EL (cell line): ENCODE measurements around the gene FAM221B.
A peak's percentile ranks its signal among the peaks of the same experiment; 100 is the strongest.

Experiments
- DNase-seq: peaks from one replicate; pipeline ENCODE4 v3.0.0-alpha.2; 2016

FAM221B gene

GRCh38 chr9:35845824-35846771 lies 17.6 kb upstream of the FAM221B start:
- no peak for DNase-seq

DNA sequence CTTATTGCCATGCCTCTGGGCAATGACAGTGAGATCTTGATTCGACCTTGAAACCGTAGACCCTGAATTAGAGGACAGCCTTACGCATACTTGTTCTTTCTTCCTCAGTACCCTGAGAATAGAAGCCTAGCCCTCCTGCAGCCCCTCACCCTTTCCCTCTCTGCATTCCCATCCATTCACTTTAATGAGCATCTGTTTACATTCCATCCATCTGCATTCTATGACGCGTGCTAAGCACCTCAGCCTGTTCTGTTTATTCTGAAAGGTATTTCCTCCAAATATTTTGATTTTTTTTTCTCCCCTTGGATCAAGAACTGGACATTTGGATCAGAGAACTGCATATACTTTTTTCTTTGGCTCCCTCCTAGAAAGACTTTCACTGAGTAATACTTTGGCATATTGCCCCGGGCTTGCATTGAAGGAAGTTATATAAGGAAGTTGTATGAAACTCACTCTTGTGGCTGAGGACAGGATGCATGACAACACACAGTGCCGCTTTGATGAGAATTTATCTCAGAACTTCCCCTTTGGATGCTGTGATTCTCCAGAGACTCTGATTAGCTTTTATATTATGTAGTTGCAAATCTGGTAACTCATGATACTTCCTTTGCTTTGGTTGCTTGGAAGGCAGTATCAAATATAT lies 16.2 kb upstream of the FAM221B start:
- peak; percentile 93 for DNase-seq

GRCh38 chr9:35842795-35843194 lies 14.3 kb upstream of the FAM221B start:
- no peak for DNase-seq

DNA sequence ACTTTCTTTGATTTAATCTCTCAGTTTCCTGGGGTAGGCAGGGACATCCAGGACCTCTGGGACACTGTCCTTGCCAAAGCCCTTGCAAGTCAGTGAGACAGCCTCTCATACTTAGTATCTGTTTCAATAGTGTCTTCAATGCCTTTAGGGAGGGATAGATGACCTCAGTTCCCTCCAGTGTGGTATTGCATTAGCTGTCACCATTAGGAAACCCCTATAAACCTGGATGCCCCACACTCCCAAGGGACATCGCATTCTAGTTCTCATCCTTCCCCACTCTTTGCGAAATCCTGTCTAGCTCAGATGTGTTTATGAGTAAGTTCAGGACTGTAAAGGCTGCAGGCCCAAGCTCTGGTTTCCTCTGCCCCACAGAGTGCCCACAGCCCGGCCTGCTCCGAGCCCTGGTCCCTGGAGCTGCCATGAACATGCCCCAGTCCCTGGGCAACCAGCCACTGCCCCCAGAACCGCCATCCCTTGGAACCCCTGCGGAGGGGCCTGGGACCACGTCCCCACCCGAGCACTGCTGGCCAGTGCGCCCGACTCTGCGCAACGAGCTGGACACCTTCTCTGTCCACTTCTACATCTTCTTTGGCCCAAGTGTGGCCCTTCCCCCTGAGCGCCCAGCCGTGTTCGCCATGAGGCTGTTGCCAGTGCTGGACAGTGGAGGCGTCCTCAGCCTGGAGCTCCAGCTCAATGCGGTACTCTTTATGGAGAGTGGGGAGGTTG lies 13.7 kb upstream of the FAM221B start:
- no peak for DNase-seq

- DNase-seq = no peak
Observed at GRCh38 chr9:35841645-35841900, 13.0 kb upstream of the FAM221B start.

DNA sequence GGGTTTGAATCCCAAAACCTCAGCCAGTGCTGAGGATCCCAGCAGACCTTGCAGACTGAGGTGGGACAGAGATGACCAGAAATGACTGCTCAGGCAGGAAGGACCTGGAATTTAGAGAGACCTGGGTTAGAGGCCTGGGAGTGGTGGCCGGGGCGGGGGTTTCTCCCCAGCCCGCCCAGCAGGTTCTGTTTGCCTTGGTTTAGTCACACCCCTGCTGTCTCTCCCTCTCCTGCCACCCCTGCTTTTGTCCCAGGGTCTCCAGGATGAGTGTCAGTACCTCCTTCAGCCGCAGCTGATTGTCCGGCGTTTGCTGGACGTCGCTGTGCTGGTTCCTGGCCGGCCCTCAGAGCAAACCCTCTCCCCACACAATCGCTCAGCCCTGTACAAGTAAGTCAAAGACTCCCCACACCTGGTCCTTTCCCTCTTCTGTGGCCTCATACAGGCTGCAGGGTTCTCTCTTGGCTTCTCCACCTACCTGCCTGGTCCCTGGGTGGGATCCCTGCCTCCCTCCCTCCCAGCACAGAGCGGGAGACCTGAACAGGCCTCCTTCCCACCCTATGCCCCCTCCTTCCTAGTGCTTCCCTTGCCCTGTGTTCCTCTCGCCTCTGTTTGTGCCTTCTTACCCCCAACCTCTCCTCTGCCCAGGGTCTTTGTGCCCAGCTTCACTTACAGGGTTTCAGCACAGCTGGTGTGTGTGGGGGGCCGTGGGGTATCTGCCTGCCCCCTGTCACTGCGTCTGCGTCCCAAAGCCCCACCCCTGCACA lies 12.5 kb upstream of the FAM221B start:
- DNase-seq = no peak

GRCh38 chr9:35839926-35840325 lies 11.4 kb upstream of the FAM221B start:
- no peak for DNase-seq

- no peak for DNase-seq
Observed at GRCh38 chr9:35836595-35836994, 8.1 kb upstream of the FAM221B start.

GRCh38 chr9:35835766-35836165 lies 7.2 kb upstream of the FAM221B start:
- DNase-seq = no peak

DNA sequence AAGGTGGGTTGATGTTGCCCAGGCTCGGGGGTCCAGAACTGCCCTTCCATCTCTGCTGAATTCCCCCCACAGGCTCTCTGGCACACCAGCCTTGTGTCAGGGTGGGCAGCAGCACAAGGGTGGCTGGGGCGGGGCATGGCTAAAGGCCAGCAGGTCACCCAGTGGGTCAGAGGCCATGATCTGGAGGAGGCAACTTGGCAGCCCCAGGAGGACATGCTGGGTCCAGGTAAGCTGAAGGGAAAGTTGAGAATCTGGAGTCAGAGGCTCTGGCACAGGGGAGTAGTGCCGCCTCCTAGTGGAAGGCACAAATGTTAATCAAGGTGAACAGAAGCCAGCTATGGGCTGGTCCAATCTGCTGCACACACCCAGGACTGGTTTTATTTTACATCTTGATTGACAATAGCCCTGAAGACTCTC lies 6.7 kb upstream of the FAM221B start:
- no peak for DNase-seq

DNA sequence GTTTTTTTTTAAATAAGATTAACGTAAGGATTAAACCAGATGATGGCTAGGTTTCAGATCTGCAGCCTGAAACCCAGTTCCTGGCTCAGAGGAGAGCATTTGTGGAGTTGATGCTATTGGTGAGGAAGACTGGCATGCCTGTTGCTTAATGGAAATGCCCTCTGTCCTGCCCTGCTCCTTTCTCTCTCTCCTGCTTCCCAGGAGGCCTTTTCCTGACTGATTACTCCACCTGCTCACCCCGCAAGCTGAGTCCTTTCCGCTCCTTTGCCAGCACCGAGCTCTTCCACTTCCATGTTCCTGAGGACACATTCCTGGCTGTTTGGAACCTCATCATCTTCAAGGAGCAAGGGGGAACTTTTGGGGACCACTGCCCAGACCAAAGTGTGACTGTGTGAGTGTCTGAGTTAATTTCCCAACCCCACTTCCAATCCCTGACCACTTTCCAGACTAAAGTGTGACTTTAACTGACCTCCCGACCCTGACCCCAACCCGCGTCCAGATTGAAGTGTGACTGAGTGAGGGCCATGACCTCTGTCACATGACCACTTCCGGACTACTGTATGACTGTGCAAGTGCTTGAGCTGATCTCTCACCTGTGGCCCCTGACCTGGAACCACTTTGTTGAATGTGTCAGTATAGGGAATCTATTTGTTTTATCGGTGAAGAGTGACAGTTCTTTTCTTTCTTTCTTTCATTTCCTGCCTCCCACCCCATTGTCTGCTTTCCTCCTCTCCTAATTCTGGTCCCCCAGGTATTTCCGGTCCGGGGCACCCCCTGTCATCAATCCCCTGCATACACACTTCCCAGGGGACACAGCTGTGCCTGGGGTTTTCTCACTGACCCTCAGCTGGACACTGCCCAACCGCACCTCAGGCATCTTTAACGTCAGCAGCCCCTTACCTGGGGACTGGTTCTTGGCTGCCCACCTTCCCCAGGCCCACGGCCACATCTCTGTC lies 6.0 kb upstream of the FAM221B start:
- DNase-seq = no peak

DNA sequence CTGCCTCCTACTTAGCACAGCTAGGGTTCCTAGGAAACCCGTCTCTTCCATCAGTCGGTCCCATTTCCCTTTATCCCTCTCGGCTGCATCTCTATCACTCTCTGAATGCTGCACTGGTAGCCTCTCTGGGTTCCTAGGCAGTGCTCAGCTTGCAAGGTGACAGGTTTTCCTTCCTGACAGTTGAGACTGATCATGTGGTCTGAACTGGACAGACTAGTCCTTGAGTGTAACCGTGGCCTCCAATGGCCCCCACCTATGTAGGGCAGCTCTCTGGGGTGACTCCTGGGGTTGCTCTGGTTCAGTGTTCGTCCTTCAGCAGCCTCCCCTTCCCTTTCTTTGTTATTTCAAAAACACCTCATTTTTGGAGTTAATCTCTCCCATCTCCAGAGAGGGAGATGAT lies 4.3 kb upstream of the FAM221B start:
- no peak for DNase-seq

DNA sequence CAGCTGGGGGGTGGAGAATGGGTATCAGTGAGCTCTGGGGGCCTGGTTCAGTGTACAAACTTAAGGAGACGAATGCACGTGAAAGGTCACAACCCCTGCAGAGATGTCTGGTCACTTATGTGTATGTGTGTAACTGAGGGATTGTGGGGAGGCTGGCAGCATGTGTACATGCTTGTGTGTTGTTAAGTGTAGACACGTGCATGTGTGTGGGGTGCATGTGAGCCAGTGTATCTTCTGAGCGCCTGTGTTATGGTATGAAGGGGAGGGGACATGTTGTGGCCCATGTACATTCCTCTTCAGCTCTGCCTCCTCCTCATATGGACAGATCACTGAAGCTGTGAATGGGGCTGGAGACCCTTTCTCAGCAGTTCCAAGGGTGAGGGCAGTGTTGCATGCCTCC lies 2.5 kb upstream of the FAM221B start:
- DNase-seq = no peak

DNA sequence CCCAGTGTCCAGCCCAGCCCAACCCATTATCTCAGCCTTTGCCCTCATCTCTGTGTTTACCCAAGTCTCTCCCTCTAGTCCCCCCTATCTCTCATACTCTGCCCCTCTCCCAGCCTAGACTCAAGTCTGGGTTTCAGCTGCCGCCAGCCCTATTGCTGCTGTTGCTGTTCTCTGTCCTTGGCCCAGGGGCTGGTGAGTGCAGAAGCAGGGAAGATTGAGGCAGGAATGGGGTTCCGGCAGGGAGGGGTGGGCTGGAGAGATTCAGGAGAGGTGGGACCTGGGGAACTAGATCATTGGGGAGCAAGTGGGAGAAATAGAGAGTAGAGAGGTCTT lies 1.2 kb upstream of the FAM221B start:
- DNase-seq = no peak

GRCh38 chr9:35829084-35829763 lies 692 bp upstream of the FAM221B start, which contains the start of gene TMEM8B:
Gene TMEM8B (plus strand): TSS chr9:35829228. CDS start chr9:35829448, 220 bp downstream.
- DNase-seq = peak; percentile 92

DNA sequence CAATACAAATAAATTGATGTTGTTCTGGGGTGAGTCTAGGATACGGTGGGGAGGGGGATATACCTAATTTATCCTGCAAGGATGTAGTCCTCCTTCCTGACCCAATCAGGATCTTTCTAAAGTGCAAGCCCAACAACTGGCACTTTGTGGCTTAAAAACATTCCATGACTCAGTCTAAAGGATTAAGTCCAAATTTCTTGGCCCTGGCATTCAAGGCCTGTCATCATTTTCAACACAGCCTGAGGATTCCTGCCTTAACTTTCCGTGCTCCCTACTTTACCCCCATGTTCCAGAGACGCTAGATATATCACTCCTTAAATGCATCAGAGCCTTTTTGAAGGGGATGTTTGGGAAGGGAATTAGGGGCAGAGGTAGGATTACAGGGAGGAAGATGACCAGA lies 1.0 kb downstream of the FAM221B start:
- peak; percentile 52 for DNase-seq

GRCh38 chr9:35826071-35826701 lies 2.3 kb downstream of the FAM221B start:
- peak; percentile 70 for DNase-seq

- DNase-seq = no peak
Observed at GRCh38 chr9:35822926-35823325, 5.6 kb downstream of the FAM221B start.

DNA sequence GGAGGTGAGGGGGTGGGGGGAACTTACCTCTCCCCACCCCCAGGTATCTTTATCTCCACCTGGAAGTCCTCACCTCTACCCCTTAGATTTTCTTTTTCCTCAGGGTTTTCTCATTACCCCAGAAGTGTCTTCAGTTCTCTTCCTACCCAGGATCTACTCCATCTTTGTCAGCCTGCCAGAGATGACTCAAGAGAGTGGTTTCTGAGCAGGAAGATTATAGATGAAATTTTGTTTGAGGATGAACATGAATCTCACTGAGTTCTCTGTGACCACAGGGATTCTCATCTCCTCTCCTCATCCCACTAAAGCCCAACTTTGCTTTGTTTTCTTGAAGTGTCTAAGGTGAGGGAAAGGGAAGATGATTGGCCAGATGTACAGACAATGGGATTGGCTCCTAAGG lies 8.5 kb downstream of the FAM221B start:
- peak; percentile 74 for DNase-seq

DNA sequence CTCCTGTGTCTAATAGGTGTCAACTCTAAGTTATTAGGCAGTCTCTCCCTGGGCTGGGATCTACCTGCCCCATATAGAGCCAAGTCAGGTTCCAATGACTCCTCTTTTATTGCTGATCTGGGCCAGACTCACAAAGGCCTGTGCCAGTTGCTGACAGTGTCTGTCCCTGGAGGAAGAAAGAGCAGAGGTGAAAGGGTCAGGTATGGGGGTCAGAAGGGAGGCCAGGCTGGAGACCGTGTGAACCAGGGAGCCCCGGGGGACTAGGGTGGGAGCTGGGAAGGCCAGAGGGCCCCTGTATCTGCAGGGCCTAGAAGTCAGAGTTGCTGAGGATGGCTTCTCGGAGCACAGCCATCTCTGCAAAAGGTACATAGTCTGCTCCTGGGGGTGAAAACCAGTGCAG lies 10.2 kb downstream of the FAM221B start:
- DNase-seq = no peak

DNA sequence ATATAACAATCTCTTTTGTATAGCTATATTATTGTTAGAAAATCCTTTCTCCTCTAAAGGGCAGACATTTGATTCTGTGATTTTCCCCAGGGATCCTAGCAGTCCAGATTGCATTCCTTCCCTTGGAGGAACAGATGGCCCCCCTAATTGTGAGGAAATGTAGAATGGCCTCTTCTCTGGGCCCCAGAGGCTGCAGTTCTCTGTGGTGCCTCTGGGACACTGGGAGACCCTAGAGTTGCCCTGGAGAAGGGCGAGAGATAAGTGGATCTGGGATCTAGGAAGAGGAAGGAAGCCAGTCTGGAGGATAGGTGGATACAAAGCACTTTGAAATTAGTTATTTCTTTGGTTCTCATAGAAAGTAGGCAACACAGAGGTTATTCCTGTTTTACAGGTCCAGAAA lies 11.8 kb downstream of the FAM221B start:
- DNase-seq = peak; percentile 19
